ENCODE data around the gene STOML1. TPM values are rescaled to one million over a fixed set of nuclear protein-coding genes. Genes with fewer than 3 reads are reported as not detected.
A peak's percentile ranks its signal among the peaks of the same experiment; 100 is the strongest.

The STOML1 gene
- total RNA-seq, 1 donor = 14.1 TPM

DNA sequence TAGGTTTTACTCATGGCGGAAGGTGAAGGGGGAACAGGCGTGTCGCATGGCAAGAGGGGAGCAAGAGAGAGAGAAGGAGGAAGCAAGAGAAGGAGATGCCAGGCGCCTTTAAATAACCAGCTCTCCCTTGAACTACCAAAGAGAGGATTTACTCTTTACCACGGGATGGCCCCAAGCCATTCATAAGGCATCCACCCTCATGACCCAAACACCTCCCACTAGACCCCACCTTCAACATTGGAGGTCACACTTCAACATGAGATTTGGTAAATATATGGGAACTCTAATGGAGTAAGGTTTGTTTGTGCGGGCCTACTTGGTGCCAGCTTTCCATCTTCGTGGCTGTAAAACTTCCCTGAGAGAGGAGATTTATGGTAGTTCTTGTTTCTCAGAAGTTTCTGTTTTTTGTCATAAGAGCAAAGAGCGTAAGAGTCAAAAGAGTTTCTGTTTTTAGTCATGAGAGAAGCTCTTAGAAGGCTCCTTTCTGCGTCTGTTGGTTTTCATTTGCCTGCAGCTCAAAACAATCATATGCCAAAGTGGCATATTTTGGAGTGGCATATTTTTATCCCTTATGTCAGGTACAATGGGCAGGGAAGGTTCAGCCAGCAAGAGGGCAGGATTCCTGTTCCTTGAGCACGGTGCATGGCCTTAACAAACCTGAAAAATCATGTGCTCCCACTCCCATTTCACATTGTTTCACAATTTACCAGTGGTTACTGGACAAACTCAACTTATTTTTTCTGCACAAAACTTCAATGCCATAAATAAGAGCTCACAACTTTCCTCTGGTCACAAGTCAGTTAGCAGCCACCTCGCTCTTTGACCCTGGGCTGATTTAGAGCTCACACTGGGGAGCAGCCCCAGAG lies 14.9 kb upstream of the STOML1 start:
- H3K27me3 ChIP-seq (ENCODE audit: insufficient read depth, low read length) = no peaks in the 10 kb centered on the region
- no peak overlapping the region for H3K4me3 ChIP-seq (ENCODE audit: insufficient read depth, low read length)
- H3K4me2 ChIP-seq (ENCODE audit: insufficient read depth, low read length) = no peak overlapping the region
- TF ChIP-seq, protein P1, sequence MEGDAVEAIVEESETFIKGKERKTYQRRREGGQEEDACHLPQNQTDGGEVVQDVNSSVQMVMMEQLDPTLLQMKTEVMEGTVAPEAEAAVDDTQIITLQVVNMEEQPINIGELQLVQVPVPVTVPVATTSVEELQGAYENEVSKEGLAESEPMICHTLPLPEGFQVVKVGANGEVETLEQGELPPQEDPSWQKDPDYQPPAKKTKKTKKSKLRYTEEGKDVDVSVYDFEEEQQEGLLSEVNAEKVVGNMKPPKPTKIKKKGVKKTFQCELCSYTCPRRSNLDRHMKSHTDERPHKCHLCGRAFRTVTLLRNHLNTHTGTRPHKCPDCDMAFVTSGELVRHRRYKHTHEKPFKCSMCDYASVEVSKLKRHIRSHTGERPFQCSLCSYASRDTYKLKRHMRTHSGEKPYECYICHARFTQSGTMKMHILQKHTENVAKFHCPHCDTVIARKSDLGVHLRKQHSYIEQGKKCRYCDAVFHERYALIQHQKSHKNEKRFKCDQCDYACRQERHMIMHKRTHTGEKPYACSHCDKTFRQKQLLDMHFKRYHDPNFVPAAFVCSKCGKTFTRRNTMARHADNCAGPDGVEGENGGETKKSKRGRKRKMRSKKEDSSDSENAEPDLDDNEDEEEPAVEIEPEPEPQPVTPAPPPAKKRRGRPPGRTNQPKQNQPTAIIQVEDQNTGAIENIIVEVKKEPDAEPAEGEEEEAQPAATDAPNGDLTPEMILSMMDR (IDR thresholded peaks at IDR 0.05; ENCODE audit: extremely low read depth, low read depth, low read length) = no peak
- peaks cover 87% of the 10 kb centered on the region for H3K79me2 ChIP-seq (ENCODE audit: insufficient read depth, low read length)
- H3K4me1 ChIP-seq (ENCODE audit: insufficient read depth, low read length) = peaks cover 15% of the 10 kb centered on the region
- no peak overlapping the region for H3K27ac ChIP-seq (ENCODE audit: low read depth, low read length)
- peaks cover 38% of the 10 kb centered on the region for H3K36me3 ChIP-seq (ENCODE audit: insufficient read depth, low read length)
- H2AFZ ChIP-seq (ENCODE audit: low read length) = no peak overlapping the region
- no peak for DNase-seq (ENCODE audit: insufficient read length, low spot score, missing footprints)
- no peaks in the 10 kb centered on the region for H3K9me3 ChIP-seq (ENCODE audit: low read depth, low read length)
- peaks cover 63% of the 10 kb centered on the region for H4K20me1 ChIP-seq (ENCODE audit: insufficient read depth, low read length)

DNA sequence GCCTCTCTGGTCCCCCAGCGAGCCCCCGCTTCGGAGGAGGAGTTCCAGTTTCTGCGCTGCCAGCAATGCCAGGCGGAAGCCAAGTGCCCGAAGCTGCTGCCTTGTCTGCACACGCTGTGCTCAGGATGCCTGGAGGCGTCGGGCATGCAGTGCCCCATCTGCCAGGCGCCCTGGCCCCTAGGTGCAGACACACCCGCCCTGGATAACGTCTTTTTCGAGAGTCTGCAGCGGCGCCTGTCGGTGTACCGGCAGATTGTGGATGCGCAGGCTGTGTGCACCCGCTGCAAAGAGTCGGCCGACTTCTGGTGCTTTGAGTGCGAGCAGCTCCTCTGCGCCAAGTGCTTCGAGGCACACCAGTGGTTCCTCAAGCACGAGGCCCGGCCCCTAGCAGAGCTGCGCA lies 5.9 kb upstream of the STOML1 start:
- Histone ChIP-seq H4K20me1 (ENCODE audit: insufficient read depth, low read length) (peaks cover 37% of the 10 kb centered on the region), H3K27me3 (ENCODE audit: insufficient read depth, low read length) (no peaks in the 10 kb centered on the region), H3K79me2 (ENCODE audit: insufficient read depth, low read length) (peaks cover 81% of the 10 kb centered on the region), H2AFZ (ENCODE audit: low read length) (no peak overlapping the region), H3K27ac (ENCODE audit: low read depth, low read length) (peak overlapping the region; percentile 19), H3K9me3 (ENCODE audit: low read depth, low read length) (no peaks in the 10 kb centered on the region), H3K4me1 (ENCODE audit: insufficient read depth, low read length) (peaks cover 45% of the 10 kb centered on the region), H3K36me3 (ENCODE audit: insufficient read depth, low read length) (peaks cover 45% of the 10 kb centered on the region), H3K4me3 (ENCODE audit: insufficient read depth, low read length) (no peak overlapping the region), H3K4me2 (ENCODE audit: insufficient read depth, low read length) (peak overlapping the region; percentile 97)
- DNase-seq (ENCODE audit: insufficient read length, low spot score, missing footprints) = no peak
- TF ChIP-seq, protein P1 (IDR thresholded peaks at IDR 0.05; ENCODE audit: extremely low read depth, low read depth, low read length) = no peak

DNA sequence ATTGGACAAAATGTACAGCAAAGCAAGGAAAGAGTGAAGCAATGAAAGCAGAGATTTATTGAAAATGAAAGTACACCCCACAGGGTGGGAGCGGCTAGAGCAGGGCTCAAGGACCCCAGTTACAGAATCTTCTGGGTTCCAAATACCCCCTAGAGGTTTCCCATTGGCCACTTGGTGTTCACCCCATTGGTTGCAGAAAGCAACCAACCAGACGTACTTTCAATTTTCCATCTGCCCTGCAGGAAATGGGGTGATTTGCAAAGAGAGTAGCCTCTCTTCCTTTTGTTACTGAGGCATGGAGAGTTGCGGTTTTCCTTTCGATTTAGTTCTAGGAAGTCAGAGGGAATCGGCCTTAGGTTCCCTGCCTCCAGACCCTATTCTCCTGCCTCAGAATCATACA lies 4.8 kb upstream of the STOML1 start:
- TF ChIP-seq, protein P1 (IDR thresholded peaks at IDR 0.05; ENCODE audit: extremely low read depth, low read depth, low read length) = no peak
- peak; percentile 87 for DNase-seq (ENCODE audit: insufficient read length, low spot score, missing footprints)

DNA sequence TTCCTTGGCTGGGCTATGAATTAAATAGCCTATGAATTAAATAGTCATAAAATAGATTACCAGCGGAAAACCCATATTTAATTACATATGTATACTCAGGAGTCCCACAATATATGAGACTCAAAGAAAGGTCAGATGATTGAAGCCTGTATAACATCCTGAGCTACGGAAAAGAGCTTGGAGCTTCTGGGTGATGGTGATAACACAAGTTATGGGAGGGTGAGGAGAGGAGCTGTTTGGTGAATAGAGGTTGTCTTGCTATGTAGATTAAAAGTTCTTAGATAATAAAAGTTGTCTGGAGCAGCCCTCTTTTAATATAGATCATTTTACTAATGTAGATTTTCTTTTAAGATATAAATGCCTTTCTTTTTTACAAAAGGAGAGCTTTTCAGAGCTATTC lies 4.2 kb upstream of the STOML1 start:
- TF ChIP-seq, protein P1 (IDR thresholded peaks at IDR 0.05; ENCODE audit: extremely low read depth, low read depth, low read length) = no peak
- Histone ChIP-seq H3K36me3 (ENCODE audit: insufficient read depth, low read length) (peaks cover 33% of the 10 kb centered on the region), H3K9me3 (ENCODE audit: low read depth, low read length) (no peaks in the 10 kb centered on the region), H3K79me2 (ENCODE audit: insufficient read depth, low read length) (peaks cover 67% of the 10 kb centered on the region), H2AFZ (ENCODE audit: low read length) (no peak overlapping the region), H3K4me1 (ENCODE audit: insufficient read depth, low read length) (peaks cover 50% of the 10 kb centered on the region), H3K27me3 (ENCODE audit: insufficient read depth, low read length) (no peaks in the 10 kb centered on the region), H3K4me2 (ENCODE audit: insufficient read depth, low read length) (peak overlapping the region; percentile 97), H4K20me1 (ENCODE audit: insufficient read depth, low read length) (peaks cover 35% of the 10 kb centered on the region), H3K27ac (ENCODE audit: low read depth, low read length) (peak overlapping the region; percentile 79), H3K4me3 (ENCODE audit: insufficient read depth, low read length) (peak overlapping the region; percentile 86)
- no peak for DNase-seq (ENCODE audit: insufficient read length, low spot score, missing footprints)

More for the DNA sequence above, 4.8 kb upstream of the STOML1 start:
- Histone ChIP-seq H2AFZ (ENCODE audit: low read length) (no peak overlapping the region), H3K4me3 (ENCODE audit: insufficient read depth, low read length) (peak overlapping the region; percentile 86), H3K4me2 (ENCODE audit: insufficient read depth, low read length) (peak overlapping the region; percentile 97), H3K9me3 (ENCODE audit: low read depth, low read length) (no peaks in the 10 kb centered on the region), H4K20me1 (ENCODE audit: insufficient read depth, low read length) (peaks cover 35% of the 10 kb centered on the region), H3K36me3 (ENCODE audit: insufficient read depth, low read length) (peaks cover 37% of the 10 kb centered on the region), H3K79me2 (ENCODE audit: insufficient read depth, low read length) (peaks cover 73% of the 10 kb centered on the region), H3K27ac (ENCODE audit: low read depth, low read length) (peak overlapping the region; percentile 79), H3K4me1 (ENCODE audit: insufficient read depth, low read length) (peaks cover 45% of the 10 kb centered on the region), H3K27me3 (ENCODE audit: insufficient read depth, low read length) (no peaks in the 10 kb centered on the region)
